HepG2 (cell line): ENCODE measurements around the gene HELZ. TPM values are rescaled to one million over a fixed set of nuclear protein-coding genes. Genes with fewer than 3 reads are reported as not detected.

Experiments used
- AGO2 ChIP-seq: fragments of 200-400 bp; formaldehyde crosslinking; optimal IDR thresholded peaks from 2 replicates; pipeline ENCODE3; 2017; ENCODE audit warnings: mild to moderate bottlenecking, low read depth, low read length, moderate library complexity
- AKAP8 ChIP-seq: sonication (generic); formaldehyde crosslinking; IDR thresholded peaks from 2 replicates; pipeline ENCODE4 v1.5.1; 2020; ENCODE audit warnings: mild to moderate bottlenecking, missing genetic modification reagents
- CAMTA2 ChIP-seq: sonication (generic); formaldehyde crosslinking; IDR thresholded peaks from 2 replicates; pipeline ENCODE4 v1.4.0; 2020; ENCODE audit warnings: mild to moderate bottlenecking, missing genetic modification reagents, borderline replicate concordance
- ETV5 ChIP-seq: IDR thresholded peaks from 2 replicates; pipeline ENCODE4 v1.6.1; 2018; ENCODE audit warnings: missing biosample characterization, missing genetic modification reagents, inconsistent platforms, borderline replicate concordance
- FOXJ3 ChIP-seq: sonication (generic); formaldehyde crosslinking; IDR thresholded peaks from 2 replicates; pipeline ENCODE4 v1.4.0; 2020; ENCODE audit warnings: missing genetic modification reagents, mild to moderate bottlenecking, borderline replicate concordance
- HNRNPL ChIP-seq: fragments of 200-400 bp; formaldehyde crosslinking; IDR thresholded peaks from 2 replicates; pipeline ENCODE4 v1.6.1; 2017; ENCODE audit warnings: mild to moderate bottlenecking, low read depth, low read length
- HOXA5 ChIP-seq: sonication (generic); formaldehyde crosslinking; IDR thresholded peaks from 2 replicates; pipeline ENCODE4 v1.4.0; 2020; ENCODE audit warnings: missing genetic modification reagents
- KAT7 ChIP-seq: IDR thresholded peaks from 2 replicates; pipeline ENCODE4 v1.6.1; 2018; ENCODE audit warnings: borderline replicate concordance, missing compliant biosample characterization
- KDM2A ChIP-seq: sonication (generic); formaldehyde crosslinking; IDR thresholded peaks from 2 replicates; pipeline ENCODE4 v1.4.0; 2020; ENCODE audit warnings: low read depth, missing genetic modification reagents, borderline replicate concordance
- NR2C2 ChIP-seq: sonication (generic); formaldehyde crosslinking; IDR thresholded peaks from 2 replicates; pipeline ENCODE4 v1.4.0; 2020; ENCODE audit warnings: missing genetic modification reagents, mild to moderate bottlenecking, moderate library complexity, borderline replicate concordance
- NR2F2 ChIP-seq: IDR thresholded peaks from 2 replicates; pipeline ENCODE4 v1.6.1; 2012; ENCODE audit warnings: low read depth, inconsistent platforms, borderline replicate concordance
- PHF21A ChIP-seq: sonication (generic); formaldehyde crosslinking; IDR thresholded peaks from 2 replicates; pipeline ENCODE4 v1.5.0; 2020; ENCODE audit warnings: mild to moderate bottlenecking, missing genetic modification reagents
- RAD51 ChIP-seq: fragments of 450-650 bp; IDR thresholded peaks from 2 replicates; pipeline ENCODE4 v1.6.1; 2016; ENCODE audit warnings: borderline replicate concordance
- REXO4 ChIP-seq: sonication (generic); formaldehyde crosslinking; IDR thresholded peaks from 2 replicates; pipeline ENCODE4 v1.8.0; 2022; ENCODE audit warnings: missing genetic modification reagents, mild to moderate bottlenecking, borderline replicate concordance
- SKI ChIP-seq: fragments of 450-650 bp; IDR thresholded peaks from one replicate; pipeline ENCODE4 v1.6.1; 2018; ENCODE audit warnings: mild to moderate bottlenecking; ENCODE audit not compliant: partially characterized antibody
- TBP ChIP-seq: sonication (generic); formaldehyde crosslinking; IDR thresholded peaks from 2 replicates; pipeline ENCODE4 v1.5.0; 2020; ENCODE audit warnings: missing genetic modification reagents
- U2AF1 ChIP-seq: fragments of 200-400 bp; formaldehyde crosslinking; optimal IDR thresholded peaks from 2 replicates; pipeline ENCODE3; 2017; ENCODE audit warnings: mild to moderate bottlenecking, low read depth, low read length
- ZBTB38 ChIP-seq: sonication (generic); formaldehyde crosslinking; IDR thresholded peaks from 2 replicates; pipeline ENCODE4 v1.5.1; 2020; ENCODE audit warnings: mild to moderate bottlenecking, missing genetic modification reagents
- ZFP1 ChIP-seq: IDR thresholded peaks from 2 replicates; pipeline ENCODE4 v1.6.1; 2016
- ZMAT5 ChIP-seq: sonication (generic); formaldehyde crosslinking; IDR thresholded peaks from 2 replicates; pipeline ENCODE4 v1.5.0; 2020; ENCODE audit warnings: mild to moderate bottlenecking, low read depth, missing genetic modification reagents, borderline replicate concordance
- ZNF326 ChIP-seq: sonication (generic); formaldehyde crosslinking; IDR thresholded peaks from 2 replicates; pipeline ENCODE4 v1.4.0; 2020; ENCODE audit warnings: missing genetic modification reagents, borderline replicate concordance
- ZNF337 ChIP-seq: sonication (generic); formaldehyde crosslinking; IDR thresholded peaks from 2 replicates; pipeline ENCODE4 v1.5.1; 2020; ENCODE audit warnings: missing genetic modification reagents, low read depth, mild to moderate bottlenecking, borderline replicate concordance
- ZNF33A ChIP-seq: sonication (generic); formaldehyde crosslinking; IDR thresholded peaks from 2 replicates; pipeline ENCODE4 v1.5.1; 2020; ENCODE audit warnings: missing genetic modification reagents, mild to moderate bottlenecking, moderate library complexity, borderline replicate concordance
- ZNF343 ChIP-seq: sonication (generic); formaldehyde crosslinking; IDR thresholded peaks from 2 replicates; pipeline ENCODE4 v1.4.0; 2020; ENCODE audit warnings: mild to moderate bottlenecking, missing genetic modification reagents
- ZNF496 ChIP-seq: sonication (generic); formaldehyde crosslinking; IDR thresholded peaks from 2 replicates; pipeline ENCODE4 v1.8.1; 2023; ENCODE audit warnings: mild to moderate bottlenecking, moderate library complexity, missing genetic modification reagents; ENCODE audit not compliant: insufficient replicate concordance
- ZNF777 ChIP-seq: sonication (generic); formaldehyde crosslinking; IDR thresholded peaks from 2 replicates; pipeline ENCODE4 v1.4.0; 2020; ENCODE audit warnings: missing genetic modification reagents
- ZSCAN30 ChIP-seq: sonication (generic); formaldehyde crosslinking; IDR thresholded peaks from 2 replicates; pipeline ENCODE4 v1.5.0; 2020; ENCODE audit warnings: mild to moderate bottlenecking, missing genetic modification reagents
- polyA plus RNA-seq, 8 experiments: library from polyadenylated mRNA; depleted of rRNA in 3 of 8; stranded (reverse) in 7 of 8; unstranded in 1 of 8; fragments of >200 nt; fragmentation: Illumina TruSeq in 4 of 8; extraction: Trizol in 4 of 8; gene quantifications; 2 replicates each; pipeline versions ENCODE4 v1.2.1 to v1.2.3, GENCODE V29; 2011 to 2016; ENCODE audit warnings: low read depth in 4 of 8, missing spikeins in 1 of 8, mixed read lengths in 1 of 8; ENCODE audit not compliant: insufficient read depth in 1 of 8
- total RNA-seq, 5 experiments: library from RNA; depleted of rRNA; stranded (reverse); fragments of >200 nt; fragmentation: Illumina TruSeq; extraction: Trizol; gene quantifications; 2 replicates each; pipeline ENCODE4 v1.2.3, GENCODE V29; 2016; ENCODE audit warnings: low read depth in 1 of 5
- TF ChIP-seq, protein P1 (sequence below): sonication (generic); formaldehyde crosslinking; IDR thresholded peaks from 2 replicates; pipeline ENCODE4 v1.8.1; 2023; ENCODE audit warnings: mild to moderate bottlenecking, inconsistent platforms, moderate library complexity, missing genetic modification reagents, borderline replicate concordance
- TF ChIP-seq, protein P2 (sequence below): sonication (generic); formaldehyde crosslinking; IDR thresholded peaks from 2 replicates; pipeline ENCODE4 v1.8.1; 2023; ENCODE audit warnings: mild to moderate bottlenecking, moderate library complexity, missing genetic modification reagents

Gene HELZ
- total and polyA plus RNA-seq, 2 of the 13 experiments (the other 11 are each of a cell fraction or from before 2014, with no cell fraction given) = 35.3 to 52.4 TPM

DNA sequence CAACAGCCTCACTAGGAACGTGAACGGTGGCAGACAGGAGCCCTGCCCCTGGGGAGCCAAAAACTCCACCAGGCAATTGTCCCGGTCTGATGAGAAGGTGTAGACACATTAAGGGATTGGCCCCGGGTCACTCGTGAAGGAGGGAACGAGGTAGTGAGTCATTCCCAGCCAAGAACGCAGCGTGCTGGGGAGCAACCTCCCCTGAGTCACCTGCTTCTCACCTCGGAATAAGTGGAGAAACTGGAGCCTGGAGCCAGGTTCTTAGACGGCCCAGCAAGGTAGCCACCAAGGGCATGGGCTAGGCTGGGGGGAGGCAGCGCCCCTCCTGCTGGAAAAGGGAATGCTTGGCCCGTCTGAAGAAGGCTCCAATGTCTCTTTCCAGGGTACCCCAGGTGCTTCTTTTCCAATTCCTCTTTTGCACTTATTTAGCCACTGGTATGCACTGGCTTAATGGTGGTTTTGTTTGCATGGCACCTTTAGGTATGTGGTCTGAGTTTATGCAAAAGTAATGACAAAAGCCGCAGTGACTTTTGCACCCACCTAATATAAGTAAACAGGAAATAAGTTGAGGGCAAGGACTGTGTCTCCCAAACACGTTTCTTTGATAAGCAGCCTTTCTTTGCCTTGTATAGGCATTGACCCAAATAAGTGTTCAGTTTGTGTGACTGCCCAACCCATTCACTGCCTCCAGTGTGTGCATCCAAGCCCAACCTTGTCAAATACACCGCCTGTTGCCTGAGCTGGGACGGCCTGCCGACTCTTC is 1.8 kb upstream of the HELZ start (continued):
- no peak; the same call in 1 of the 2 replicates for TF ChIP-seq AKAP8 (CRISPR knock-in tag)
- no peak for TF ChIP-seq ZNF33A (CRISPR knock-in tag)
- peak; percentile 67; the same call in 1 of the 2 replicates for TF ChIP-seq ZFP1 (CRISPR knock-in tag)
- peak; percentile 31; the same call in 1 of the 2 replicates for TF ChIP-seq ZBTB38 (CRISPR knock-in tag)
- no peak; the same call in 1 of the 2 replicates for TF ChIP-seq ZNF337 (CRISPR knock-in tag)
- TF ChIP-seq SKI = peak; percentile 23
- no peak for TF ChIP-seq ZMAT5 (CRISPR knock-in tag)
- TF ChIP-seq KDM2A (CRISPR knock-in tag) = peak; percentile 26
- TF ChIP-seq PHF21A (CRISPR knock-in tag) = peak; percentile 93
- TF ChIP-seq ZSCAN30 (CRISPR knock-in tag) = no peak
- no peak for TF ChIP-seq ZNF343 (CRISPR knock-in tag)
- no peak; the same call in 1 of the 2 replicates for TF ChIP-seq KAT7 (CRISPR knock-in tag)
- no peak for TF ChIP-seq ZNF496 (CRISPR knock-in tag)
- no peak for TF ChIP-seq HNRNPL
- TF ChIP-seq TBP = no peak
- TF ChIP-seq HOXA5 (CRISPR knock-in tag) = peak; percentile 75; the same call in 1 of the 2 replicates
- TF ChIP-seq, protein P1, sequence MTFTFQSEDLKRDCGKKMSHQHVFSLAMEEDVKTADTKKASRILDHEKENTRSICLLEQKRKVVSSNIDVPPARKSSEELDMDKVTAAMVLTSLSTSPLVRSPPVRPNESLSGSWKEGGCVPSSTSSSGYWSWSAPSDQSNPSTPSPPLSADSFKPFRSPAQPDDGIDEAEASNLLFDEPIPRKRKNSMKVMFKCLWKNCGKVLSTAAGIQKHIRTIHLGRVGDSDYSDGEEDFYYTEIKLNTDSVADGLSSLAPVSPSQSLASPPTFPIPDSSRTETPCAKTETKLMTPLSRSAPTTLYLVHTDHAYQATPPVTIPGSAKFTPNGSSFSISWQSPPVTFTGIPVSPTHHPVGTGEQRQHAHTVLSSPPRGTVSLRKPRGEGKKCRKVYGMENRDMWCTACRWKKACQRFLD (CRISPR knock-in tag) = peak; percentile 68; the same call in 1 of the 2 replicates
- peak; percentile 98 for TF ChIP-seq ETV5 (CRISPR knock-in tag)
- TF ChIP-seq ZNF326 (CRISPR knock-in tag) = no peak
- TF ChIP-seq ZNF777 (CRISPR knock-in tag) = peak; percentile 94
- TF ChIP-seq NR2F2 = no peak
- peak; percentile 72; the same call in 1 of the 2 replicates for TF ChIP-seq FOXJ3 (CRISPR knock-in tag)
- TF ChIP-seq, protein P2, sequence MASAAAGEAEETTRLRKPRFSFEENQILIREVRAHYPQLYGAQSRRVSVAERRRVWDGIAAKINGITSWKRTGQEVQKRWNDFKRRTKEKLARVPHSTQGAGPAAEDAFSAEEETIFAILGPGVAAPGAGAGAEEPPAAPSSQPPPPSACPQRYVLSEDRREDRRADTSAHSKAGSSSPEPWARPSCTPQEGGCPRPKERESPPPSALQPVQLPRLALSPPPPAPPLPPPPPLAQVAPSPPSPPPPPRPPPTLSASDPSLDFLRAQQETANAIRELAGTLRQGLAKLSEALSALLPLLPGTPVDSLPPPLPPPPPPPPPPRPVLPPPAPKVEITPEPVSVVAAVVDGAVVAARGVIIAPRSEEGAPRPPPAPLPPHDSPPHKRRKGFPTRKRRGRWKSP (CRISPR knock-in tag) = peak; percentile 73; the same call in 1 of the 2 replicates
- TF ChIP-seq RAD51 = no peak
- no peak for TF ChIP-seq REXO4 (CRISPR knock-in tag)
- no peak for TF ChIP-seq NR2C2 (CRISPR knock-in tag)
- TF ChIP-seq CAMTA2 (CRISPR knock-in tag) = no peak; the same call in 1 of the 2 replicates
- TF ChIP-seq U2AF1 = no peak
- no peak for TF ChIP-seq AGO2
